Pancreas (tissue), 10 donors: ENCODE data around the gene MARS1. TPM values are rescaled to one million over a fixed set of nuclear protein-coding genes. Genes with fewer than 3 reads are reported as not detected.

Experiments
- ATAC-seq, 4 donors: fragments of 200-7000 bp; cut with Tn5 transposase; one replicate each; pipeline versions ENCODE4 v1.8.0 to v1.9.1; 2020; ENCODE audit warnings: mild to moderate bottlenecking in 4 of 4, moderate library complexity in 4 of 4
- DNase-seq, 6 donors: peaks; one replicate each; pipeline ENCODE4 v3.0.0-alpha.2; 2020
- FAIRE-seq: peaks from 2 replicates; lab custom pipeline; 2012; peaks lifted over from hg19 to GRCh38; lab: Jason Lieb, UNC
- H3K27ac ChIP-seq, 4 donors: fragments of 200-600 bp; sonication (generic); 1 replicate in 3 of 4; 2 replicates in 1 of 4; pipeline versions ENCODE4 v1.5.0 to v1.8.0; 2020
- H3K27me3 ChIP-seq, 4 donors: fragments of 200-600 bp; one replicate each; pipeline ENCODE4 v1.8.0; 2021
- H3K36me3 ChIP-seq, 3 donors: fragments of 200-600 bp; sonication (generic) in 1 of 3; one replicate each; pipeline versions ENCODE4 v1.5.0 to v1.8.0; 2020 to 2021
- H3K4me1 ChIP-seq, 3 donors: fragments of 200-600 bp; one replicate each; pipeline ENCODE4 v1.8.0; 2021
- H3K4me3 ChIP-seq, 4 donors: fragments of 200-600 bp; sonication (generic) in 2 of 4; one replicate each; pipeline versions ENCODE4 v1.5.0 to v1.8.0; 2020 to 2021
- H3K9me3 ChIP-seq, 4 donors: fragments of 200-600 bp; one replicate each; pipeline ENCODE4 v1.8.0; 2021
- WGBS, 2 donors: extraction: QIAGEN DNeasy Blood & Tissue Kit; methylation state at CpG; one replicate each; pipeline ENCODE4 v1.1.7; 2013; 5-methylcytosine and 5-hydroxymethylcytosine counted together
- intact Hi-C, 3 donors: fragments of 100-400 bp; cut with DNase I; formaldehyde crosslinking; loops; one replicate each; pipeline versions ENCODE4 v1.11.1 to v1.14.2; 2022
- polyA plus RNA-seq, 2 donors: library from polyadenylated mRNA; stranded (reverse); fragments of 200-250 nt; gene quantifications; one replicate each; pipeline ENCODE4 v1.2.3, GENCODE V29; 2013
- total RNA-seq, 6 donors: library from RNA; stranded (reverse); fragmentation: NEBNext Ultra II Directional in 4 of 6; extraction: Animal tissue kit (Norgen Biotek cat#: 25700) in 4 of 6; gene quantifications; one replicate each; pipeline versions ENCODE4 v1.2.1 to v1.2.4, GENCODE V29; 2021 to 2023
- TF ChIP-seq, protein P1 (sequence below), 4 donors: fragments of 200-600 bp; sonication (generic) in 3 of 4; IDR thresholded peaks; one replicate each; pipeline versions ENCODE4 v1.5.0 to v1.8.0; 2021; ENCODE audit warnings: antibody characterized with exemption in 4 of 4
- donor health status: healthy with polysubstance abuse.
- donor health status: DM: no; HTN: no; CAD: no; lungs with moderate emphysema.
- donor health status: DM: no; HTN: no; CAD: no.
- donor health status: control.
- donor health status: control.
- donor health status: Bipolar disorder and iron deficiency.
- donor health status: DM: yes; HTN: yes; CAD: no.
- donor health status: DM: no; HTN: no; CAD: no.
- donor health status: DM: no; HTN: no; CAD: no.
- donor health status: DM: yes; HTN: yes; CAD: no.

The MARS1 gene
- total and polyA plus RNA-seq, 8 donors, result 33.4 to 210 (median 88.8) TPM

- H3K4me1 ChIP-seq, result peaks cover 9 to 14% (median 10%) of the 10 kb centered on the region in 3 donors
- no peak for DNase-seq
- no peaks in the 10 kb centered on the region for H3K9me3 ChIP-seq
- H3K4me3 ChIP-seq, result no peak overlapping the region
- peaks cover 6 to 50% (median 24%) of the 10 kb centered on the region in 3 donors for H3K36me3 ChIP-seq
- no peak for FAIRE-seq
- no peak overlapping the region for H3K27ac ChIP-seq
- 70 to 82% methylated on average over 5 of the region's 5 CpGs for WGBS, 2 donors
- TF ChIP-seq, protein P1, sequence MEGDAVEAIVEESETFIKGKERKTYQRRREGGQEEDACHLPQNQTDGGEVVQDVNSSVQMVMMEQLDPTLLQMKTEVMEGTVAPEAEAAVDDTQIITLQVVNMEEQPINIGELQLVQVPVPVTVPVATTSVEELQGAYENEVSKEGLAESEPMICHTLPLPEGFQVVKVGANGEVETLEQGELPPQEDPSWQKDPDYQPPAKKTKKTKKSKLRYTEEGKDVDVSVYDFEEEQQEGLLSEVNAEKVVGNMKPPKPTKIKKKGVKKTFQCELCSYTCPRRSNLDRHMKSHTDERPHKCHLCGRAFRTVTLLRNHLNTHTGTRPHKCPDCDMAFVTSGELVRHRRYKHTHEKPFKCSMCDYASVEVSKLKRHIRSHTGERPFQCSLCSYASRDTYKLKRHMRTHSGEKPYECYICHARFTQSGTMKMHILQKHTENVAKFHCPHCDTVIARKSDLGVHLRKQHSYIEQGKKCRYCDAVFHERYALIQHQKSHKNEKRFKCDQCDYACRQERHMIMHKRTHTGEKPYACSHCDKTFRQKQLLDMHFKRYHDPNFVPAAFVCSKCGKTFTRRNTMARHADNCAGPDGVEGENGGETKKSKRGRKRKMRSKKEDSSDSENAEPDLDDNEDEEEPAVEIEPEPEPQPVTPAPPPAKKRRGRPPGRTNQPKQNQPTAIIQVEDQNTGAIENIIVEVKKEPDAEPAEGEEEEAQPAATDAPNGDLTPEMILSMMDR (IDR thresholded peaks at IDR 0.05), result no peak
- no peaks in the 10 kb centered on the region for H3K27me3 ChIP-seq
- ATAC-seq, result no peak
- intact Hi-C loops, result no loop called here
Observed at GRCh38 chr12:57527184-57527583, 39.3 kb downstream of the MARS1 start.

- H3K4me3 ChIP-seq, result no peak overlapping the region
- WGBS, 2 donors, result 84 to 86% methylated on average over 12 of the region's 12 CpGs
- no peaks in the 10 kb centered on the region for H3K27me3 ChIP-seq
- ATAC-seq (no peak), DNase-seq (peak in 1 of 6 donors; percentile 62), FAIRE-seq (no peak)
- no peaks in the 10 kb centered on the region for H3K9me3 ChIP-seq
- no peak overlapping the region for H3K27ac ChIP-seq
- H3K36me3 ChIP-seq, result peaks cover 6 to 60% (median 25%) of the 10 kb centered on the region in 3 donors
- peaks cover 9 to 14% (median 10%) of the 10 kb centered on the region in 3 donors for H3K4me1 ChIP-seq
- intact Hi-C loops, result no loop called here
- TF ChIP-seq, protein P1 (IDR thresholded peaks at IDR 0.05), result no peak
Observed at GRCh38 chr12:57528176-57528575, 40.3 kb downstream of the MARS1 start.

DNA sequence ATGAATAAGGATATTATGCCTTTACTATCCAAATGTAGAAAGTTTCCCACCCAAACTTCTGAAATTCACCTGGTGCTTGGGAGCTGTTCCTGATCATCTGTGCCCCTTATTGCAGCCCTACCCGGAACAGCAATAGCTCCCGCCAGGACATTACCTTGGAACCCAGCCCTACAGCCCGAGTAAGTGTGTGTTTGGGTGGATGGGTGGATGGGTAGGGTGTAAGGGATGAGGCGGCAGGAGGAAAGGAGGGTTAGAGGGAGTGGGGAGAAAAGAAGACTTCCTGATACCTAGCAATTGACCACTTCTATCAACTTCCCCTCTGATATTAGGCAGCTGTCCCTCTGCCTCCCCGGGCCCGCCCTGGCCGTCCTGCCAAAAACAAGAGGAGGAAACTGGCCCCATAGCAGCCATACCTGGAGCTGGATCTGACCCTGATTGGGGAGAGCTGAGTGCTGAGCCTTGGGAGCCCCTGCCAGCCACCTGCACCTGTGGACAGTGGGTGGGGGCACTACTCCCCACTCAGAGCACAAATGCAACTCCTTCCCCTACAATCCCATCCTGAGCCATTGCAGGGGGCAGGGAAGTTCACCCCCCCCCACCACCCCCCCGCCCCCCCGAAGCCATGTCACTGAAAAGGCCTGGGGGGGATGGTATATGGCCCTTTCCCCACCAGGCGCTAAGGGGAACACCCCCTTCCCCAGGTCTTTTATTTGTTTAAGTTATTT lies 41.1 kb downstream of the MARS1 start:
- WGBS, 2 donors, result 69 to 73% methylated on average over 10 of the region's 10 CpGs
- intact Hi-C loops, result no loop called here
- Histone ChIP-seq H3K4me1 (peaks cover 3 to 8% (median 5%) of the 10 kb centered on the region in 3 donors), H3K27ac (no peak overlapping the region), H3K9me3 (no peaks in the 10 kb centered on the region), H3K36me3 (peaks cover 6 to 68% (median 28%) of the 10 kb centered on the region in 3 donors), H3K27me3 (no peaks in the 10 kb centered on the region), H3K4me3 (no peak overlapping the region)
- DNase-seq (no peak), ATAC-seq (no peak), FAIRE-seq (no peak)
- TF ChIP-seq, protein P1 (IDR thresholded peaks at IDR 0.05), result no peak

- H3K4me3 ChIP-seq, result no peak overlapping the region
- no peak for ATAC-seq
- H3K4me1 ChIP-seq, result no peaks in the 10 kb centered on the region
- TF ChIP-seq, protein P1 (IDR thresholded peaks at IDR 0.05), result no peak
- no peak for FAIRE-seq
- no peaks in the 10 kb centered on the region for H3K9me3 ChIP-seq
- intact Hi-C loops, result no loop called here
- DNase-seq, result no peak
- no peak overlapping the region for H3K27ac ChIP-seq
- WGBS, 2 donors, result 75 to 78% methylated on average over 6 of the region's 6 CpGs
- H3K27me3 ChIP-seq, result no peaks in the 10 kb centered on the region
- H3K36me3 ChIP-seq, result peaks cover 6 to 76% (median 36%) of the 10 kb centered on the region in 3 donors
Observed at GRCh38 chr12:57529831-57530230, 42.0 kb downstream of the MARS1 start.
